SW 1271 (cell line): ENCODE measurements around the gene ST6GALNAC5.

Experiments
- DNase-seq, 2 experiments: peaks; one replicate each; lab custom pipeline; 2025; lab: John Stamatoyannopoulos, UW

The ST6GALNAC5 gene

GRCh38 chr1:77047978-77048614 lies 180.8 kb downstream of the ST6GALNAC5 start:
- DNase-seq = no peak

- no peak for DNase-seq
These were observed 181.3 kb downstream of the ST6GALNAC5 start for GRCh38 chr1:77048615-77049005.

- no peak for DNase-seq
These were observed 184.1 kb downstream of the ST6GALNAC5 start for GRCh38 chr1:77051425-77051824.

- no peak for DNase-seq
These were observed 189.2 kb downstream of the ST6GALNAC5 start for GRCh38 chr1:77056525-77056924.

GRCh38 chr1:77057994-77058585 lies 190.8 kb downstream of the ST6GALNAC5 start:
- no peak for DNase-seq

GRCh38 chr1:77060000-77060399 lies 192.7 kb downstream of the ST6GALNAC5 start:
- DNase-seq = no peak

GRCh38 chr1:77061162-77061561 lies 193.9 kb downstream of the ST6GALNAC5 start:
- DNase-seq = no peak

GRCh38 chr1:77063118-77063517 lies 195.8 kb downstream of the ST6GALNAC5 start:
- DNase-seq = no peak

- no peak for DNase-seq
These were observed 197.0 kb downstream of the ST6GALNAC5 start for GRCh38 chr1:77064246-77064645.

GRCh38 chr1:77065693-77066342 lies 198.5 kb downstream of the ST6GALNAC5 start:
- no peak for DNase-seq

- no peak for DNase-seq
These were observed 200.7 kb downstream of the ST6GALNAC5 start for GRCh38 chr1:77068013-77068412.

GRCh38 chr1:77076759-77077158 lies 209.5 kb downstream of the ST6GALNAC5 start:
- no peak for DNase-seq

GRCh38 chr1:77081834-77082233 lies 214.6 kb downstream of the ST6GALNAC5 start:
- DNase-seq = no peak

- DNase-seq = no peak
These were observed 217.2 kb downstream of the ST6GALNAC5 start for GRCh38 chr1:77084457-77084856.

GRCh38 chr1:77085109-77085508 lies 217.8 kb downstream of the ST6GALNAC5 start:
- no peak for DNase-seq

GRCh38 chr1:77089756-77090155 lies 222.5 kb downstream of the ST6GALNAC5 start:
- no peak for DNase-seq

- DNase-seq = no peak
These were observed 228.0 kb downstream of the ST6GALNAC5 start for GRCh38 chr1:77095236-77095635.

- DNase-seq = no peak
These were observed 229.4 kb downstream of the ST6GALNAC5 start for GRCh38 chr1:77096496-77097255.

- no peak for DNase-seq
These were observed 233.6 kb downstream of the ST6GALNAC5 start for GRCh38 chr1:77100875-77101274.

- DNase-seq = no peak
These were observed 236.2 kb downstream of the ST6GALNAC5 start for GRCh38 chr1:77103486-77103885.

- no peak for DNase-seq
These were observed 237.4 kb downstream of the ST6GALNAC5 start for GRCh38 chr1:77104672-77105071.
